Measurements from ENCODE around the gene KLHL41.
"Not testable (repeated sequence)": the region's sequence is repeated elsewhere in the genome, so short reads cannot be mapped to it uniquely, and the experiment has no call there.

DNA sequence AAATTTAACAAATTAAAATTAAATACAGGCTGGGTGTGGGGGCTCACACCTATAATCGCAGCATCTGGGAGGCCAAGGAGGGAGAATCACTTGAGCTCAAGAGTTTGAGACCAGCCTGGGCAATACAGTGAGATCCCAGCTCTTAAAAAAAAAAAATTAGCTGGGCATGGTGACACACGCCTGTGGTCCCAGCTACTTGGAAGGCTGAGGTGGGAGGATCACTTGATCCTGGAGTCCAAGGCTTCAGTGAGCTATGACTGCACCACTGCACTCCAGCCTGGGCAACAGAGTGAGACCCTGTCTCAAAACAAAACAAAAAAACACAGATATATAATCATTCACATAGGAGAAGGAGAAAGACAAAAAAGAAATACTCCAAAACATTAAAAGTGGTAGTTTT, 30.0 kb downstream of the KLHL41 start:
- TF ChIP-seq CTCF, POLR2A (IDR thresholded peaks at IDR 0.05): not testable (repeated sequence)

Measured in adrenal gland (tissue), 5 donors.